ENCODE results near the gene TCEAL6.
A peak's percentile ranks its signal among the peaks of the same experiment; 100 is the strongest.
"Not testable (repeated sequence)": the region's sequence is repeated elsewhere in the genome, so short reads cannot be mapped to it uniquely, and the experiment has no call there.

The TCEAL6 gene

GRCh38 chrX:102142274-102142673 is at the start of gene TCEAL6:
TCEAL6 (minus strand) TSS chrX:102142481.
- not testable (repeated sequence) for DNase-seq (ENCODE audit: low read depth in 2 of 2)

- no peak for DNase-seq (ENCODE audit: low read depth in 2 of 2)
These were observed 43.9 kb upstream of the TCEAL6 start for GRCh38 chrX:102185967-102186720.

- peak; percentile 2 to 4 for DNase-seq (ENCODE audit: low read depth in 2 of 2)
These were observed 13.5 kb upstream of the TCEAL6 start, which contains the start of gene BEX5 for GRCh38 chrX:102155806-102156179. BEX5 (minus strand) TSS chrX:102155977; CDS start chrX:102154265, 1,712 bp downstream.

- DNase-seq (ENCODE audit: low read depth in 2 of 2), result no peak
These were observed 12.9 kb upstream of the TCEAL6 start for GRCh38 chrX:102154900-102155805.

GRCh38 chrX:102154218-102154860 is 12.1 kb upstream of the TCEAL6 start:
- no peak for DNase-seq (ENCODE audit: low read depth in 2 of 2)

- not testable (repeated sequence) for DNase-seq (ENCODE audit: low read depth in 2 of 2)
These were observed 650 bp downstream of the TCEAL6 start for GRCh38 chrX:102141631-102142030.

GRCh38 chrX:102140876-102141275 is 1.4 kb downstream of the TCEAL6 start:
- not testable (repeated sequence) for DNase-seq (ENCODE audit: low read depth in 2 of 2)

- no peak for DNase-seq (ENCODE audit: low read depth in 2 of 2)
These were observed 4.2 kb downstream of the TCEAL6 start for GRCh38 chrX:102138064-102138463.

GRCh38 chrX:102129473-102129872 is 12.8 kb downstream of the TCEAL6 start:
- DNase-seq (ENCODE audit: low read depth in 2 of 2), result no peak

GRCh38 chrX:102126863-102127262 is 15.4 kb downstream of the TCEAL6 start:
- no peak for DNase-seq (ENCODE audit: low read depth in 2 of 2)

- not testable (repeated sequence) for DNase-seq (ENCODE audit: low read depth in 2 of 2)
These were observed 16.0 kb downstream of the TCEAL6 start for GRCh38 chrX:102126080-102126818.

GRCh38 chrX:102125436-102125835 is 16.8 kb downstream of the TCEAL6 start, which contains the start of gene TCEAL2:
TCEAL2 (plus strand) TSS chrX:102125679; CDS start chrX:102126831, 1,152 bp downstream.
- not testable (repeated sequence) for DNase-seq (ENCODE audit: low read depth in 2 of 2)

- not testable (repeated sequence) for DNase-seq (ENCODE audit: low read depth in 2 of 2)
These were observed 17.3 kb downstream of the TCEAL6 start for GRCh38 chrX:102125014-102125413.

- no peak for DNase-seq (ENCODE audit: low read depth in 2 of 2)
These were observed 26.5 kb downstream of the TCEAL6 start for GRCh38 chrX:102115748-102116147.

GRCh38 chrX:102113367-102113766 is 28.9 kb downstream of the TCEAL6 start:
- DNase-seq (ENCODE audit: low read depth in 2 of 2), result no peak

Data from fibroblast of skin of left biceps (primary cell).